SK-N-SH (cell line): Measurements from ENCODE around the gene DFFB. TPM values are rescaled to one million over a fixed set of nuclear protein-coding genes. Genes with fewer than 3 reads are reported as not detected.

ENCODE experiments used
- CTCF ChIA-PET: fragments of 300-600, 350-600 bp; formaldehyde crosslinking; extraction: SDS; loops from one replicate; lab custom pipeline; 2021; lab: Yijun Ruan, JAX
- POLR2A ChIA-PET: fragments of 350-600 bp; sonication (Branson Sonifier 250); formaldehyde crosslinking; extraction: SDS; loops from one replicate; lab custom pipeline; 2020; ENCODE audit warnings: antibody characterized with exemption, inconsistent platforms; lab: Yijun Ruan, JAX
- DNase-seq: peaks from one replicate; pipeline ENCODE4 v3.0.0; 2012
- H2AFZ ChIP-seq: fragments of 200-600 bp; sonication (generic); 2 replicates; pipeline ENCODE4 v1.8.1; 2016; ENCODE audit warnings: antibody characterized with exemption, mild to moderate bottlenecking, low read depth
- H3F3A ChIP-seq: fragments of 200-600 bp; sonication (generic); replicated peaks from 2 replicates; pipeline ENCODE3; 2016; ENCODE audit warnings: antibody characterized with exemption, mild to moderate bottlenecking; ENCODE audit not compliant: insufficient read depth
- H3K27ac ChIP-seq, 2 experiments: fragments of 200-500 bp in 1 of 2; fragments of 200-600 bp in 1 of 2; sonication (Bioruptor generic) in 1 of 2; sonication (generic), shearing (Covaris generic) in 1 of 2; 2 replicates each; pipeline versions ENCODE4 v1.5.1 to v1.6.1; 2014 to 2016; ENCODE audit warnings: low read depth in 2 of 2, inconsistent platforms in 1 of 2, low read length in 1 of 2, mild to moderate bottlenecking in 1 of 2, mixed read lengths in 1 of 2
- H3K27me3 ChIP-seq: fragments of 200-600 bp; sonication (generic), shearing (Covaris generic); 2 replicates; pipeline ENCODE4 v1.6.1; 2016; ENCODE audit warnings: mixed run types; ENCODE audit not compliant: insufficient read depth
- H3K36me3 ChIP-seq, 2 experiments: fragments of 200-500 bp in 1 of 2; fragments of 200-600 bp in 1 of 2; sonication (Bioruptor generic) in 1 of 2; sonication (generic) in 1 of 2; replicated peaks in 1 of 2; 2 replicates each; pipeline versions ENCODE3 to v1.5.1; 2014 to 2016; ENCODE audit warnings: low read length in 1 of 2, mild to moderate bottlenecking in 1 of 2; ENCODE audit not compliant: insufficient read depth in 2 of 2, control insufficient read depth in 1 of 2
- H3K4me1 ChIP-seq, 2 experiments: fragments of 200-500 bp in 1 of 2; fragments of 200-600 bp in 1 of 2; sonication (Bioruptor generic) in 1 of 2; sonication (generic), shearing (Covaris generic) in 1 of 2; 2 replicates each; pipeline versions ENCODE4 v1.5.1 to v1.6.1; 2014 to 2016; ENCODE audit warnings: low read depth in 1 of 2, low read length in 1 of 2, mixed run types in 1 of 2; ENCODE audit not compliant: insufficient read depth in 2 of 2, control insufficient read depth in 1 of 2
- H3K4me2 ChIP-seq: fragments of 200-600 bp; sonication (generic), shearing (Covaris generic); 2 replicates; pipeline ENCODE4 v1.6.1; 2017; ENCODE audit warnings: mixed run types
- H3K4me3 ChIP-seq, 2 experiments: fragments of 200-500 bp in 1 of 2; fragments of 200-600 bp in 1 of 2; sonication (Bioruptor generic) in 1 of 2; sonication (generic), shearing (Covaris generic) in 1 of 2; 2 replicates each; pipeline versions ENCODE4 v1.5.1 to v1.8.1; 2014 to 2016; ENCODE audit warnings: low read depth in 2 of 2, inconsistent platforms in 1 of 2, low read length in 1 of 2, mild to moderate bottlenecking in 1 of 2, mixed read lengths in 1 of 2, moderate library complexity in 1 of 2
- H3K79me2 ChIP-seq: fragments of 200-600 bp; sonication (generic); 2 replicates; pipeline ENCODE4 v1.8.1; 2017; ENCODE audit warnings: mild to moderate bottlenecking; ENCODE audit not compliant: insufficient read depth
- H3K9ac ChIP-seq: fragments of 200-600 bp; sonication (generic); 2 replicates; pipeline ENCODE4 v1.6.1; 2017; ENCODE audit warnings: mixed run types
- H3K9me2 ChIP-seq: fragments of 200-600 bp; sonication (generic); 2 replicates; pipeline ENCODE4 v1.6.1; 2017; ENCODE audit warnings: mixed run types
- H3K9me3 ChIP-seq: fragments of 200-600 bp; sonication (generic); 2 replicates; pipeline ENCODE4 v1.6.1; 2017; ENCODE audit warnings: mixed run types, mild to moderate bottlenecking, moderate library complexity
- H4K20me1 ChIP-seq: fragments of 200-600 bp; sonication (generic); 2 replicates; pipeline ENCODE4 v1.6.1; 2017; ENCODE audit warnings: mild to moderate bottlenecking, mixed run types; ENCODE audit not compliant: insufficient read depth
- CHD2 ChIP-seq: fragments of 150-350 bp; IDR thresholded peaks from 2 replicates; pipeline ENCODE4 v1.6.1; 2018; ENCODE audit warnings: low read length; ENCODE audit not compliant: partially characterized antibody
- EZH2phosphoT487 ChIP-seq: fragments of 200-600 bp; sonication (generic); IDR thresholded peaks from 2 replicates; pipeline ENCODE4 v1.6.1; 2017; ENCODE audit warnings: low read depth, mixed run types, mild to moderate bottlenecking, antibody characterized with exemption, moderate library complexity, borderline replicate concordance
- FOXJ3 ChIP-seq: sonication (generic); formaldehyde crosslinking; IDR thresholded peaks from 2 replicates; pipeline ENCODE4 v1.5.1; 2020; ENCODE audit warnings: mild to moderate bottlenecking, missing genetic modification reagents
- JUND ChIP-seq: IDR thresholded peaks from 2 replicates; pipeline ENCODE4 v1.4.0; 2012
- NRF1 ChIP-seq: IDR thresholded peaks from 2 replicates; pipeline ENCODE4 v1.6.1; 2012; ENCODE audit warnings: low read depth, mild to moderate bottlenecking, low read length
- RAD21 ChIP-seq: IDR thresholded peaks from 2 replicates; pipeline ENCODE4 v1.6.1; 2012; ENCODE audit warnings: mild to moderate bottlenecking, low read length
- RCOR1 ChIP-seq: fragments of 150-350 bp; IDR thresholded peaks from 2 replicates; pipeline ENCODE4 v1.6.1; 2017; ENCODE audit warnings: antibody characterized with exemption, low read length
- RFX5 ChIP-seq: IDR thresholded peaks from 2 replicates; pipeline ENCODE4 v1.6.1; 2012; ENCODE audit warnings: mild to moderate bottlenecking, improper control_type of control experiment, low read length
- RXRA ChIP-seq: IDR thresholded peaks from 2 replicates; pipeline ENCODE4 v1.4.0; 2012; ENCODE audit warnings: low read depth, mild to moderate bottlenecking, borderline replicate concordance
- SIN3A ChIP-seq: IDR thresholded peaks from 2 replicates; pipeline ENCODE4 v1.6.1; 2012; ENCODE audit warnings: low read depth, mild to moderate bottlenecking, low read length, moderate library complexity, borderline replicate concordance
- TAF1 ChIP-seq: IDR thresholded peaks from 2 replicates; pipeline ENCODE4 v1.6.1; 2012; ENCODE audit warnings: low read depth, mild to moderate bottlenecking, low read length, moderate library complexity, borderline replicate concordance
- YY1 ChIP-seq: IDR thresholded peaks from 2 replicates; pipeline ENCODE4 v1.4.0; 2012; ENCODE audit warnings: low read depth, mild to moderate bottlenecking
- WGBS: methylation state at CpG from one replicate; pipeline ENCODE4 v1.1.6; 2017; ENCODE audit warnings: low lambda C conversion rate; 5-methylcytosine and 5-hydroxymethylcytosine counted together
- polyA plus RNA-seq, 3 experiments: library from polyadenylated mRNA; depleted of rRNA; stranded (reverse); fragments of >200 nt; gene quantifications; 2 replicates each; pipeline ENCODE4 v1.2.3, GENCODE V29; 2012
- TF ChIP-seq, protein P1 (sequence below): IDR thresholded peaks from 2 replicates; pipeline ENCODE4 v1.6.1; 2012; ENCODE audit warnings: mild to moderate bottlenecking, low read depth, low read length, moderate library complexity
- TF ChIP-seq, protein P2 (sequence below): IDR thresholded peaks from 2 replicates; pipeline ENCODE4 v1.4.0; 2012; ENCODE audit warnings: low read depth
- TF ChIP-seq, protein P3 (sequence below): fragments of 150-350 bp; IDR thresholded peaks from 2 replicates; pipeline ENCODE4 v1.6.1; 2016; ENCODE audit warnings: mild to moderate bottlenecking, low read depth, low read length
- TF ChIP-seq, protein P4 (sequence below): IDR thresholded peaks from 2 replicates; pipeline ENCODE4 v1.4.0; 2012; ENCODE audit warnings: low read depth, borderline replicate concordance
- TF ChIP-seq, protein P5 (sequence below): IDR thresholded peaks from 2 replicates; pipeline ENCODE4; 2012
- TF ChIP-seq, protein P6 (sequence below): fragments of 150-350 bp; IDR thresholded peaks from 2 replicates; pipeline ENCODE4 v1.6.1; 2017; ENCODE audit warnings: antibody characterized with exemption, low read length, low read depth, borderline replicate concordance

The DFFB gene
- polyA plus RNA-seq, 1 of the 3 experiments (the other 2 are of a cell fraction) = 8.2 TPM

DNA sequence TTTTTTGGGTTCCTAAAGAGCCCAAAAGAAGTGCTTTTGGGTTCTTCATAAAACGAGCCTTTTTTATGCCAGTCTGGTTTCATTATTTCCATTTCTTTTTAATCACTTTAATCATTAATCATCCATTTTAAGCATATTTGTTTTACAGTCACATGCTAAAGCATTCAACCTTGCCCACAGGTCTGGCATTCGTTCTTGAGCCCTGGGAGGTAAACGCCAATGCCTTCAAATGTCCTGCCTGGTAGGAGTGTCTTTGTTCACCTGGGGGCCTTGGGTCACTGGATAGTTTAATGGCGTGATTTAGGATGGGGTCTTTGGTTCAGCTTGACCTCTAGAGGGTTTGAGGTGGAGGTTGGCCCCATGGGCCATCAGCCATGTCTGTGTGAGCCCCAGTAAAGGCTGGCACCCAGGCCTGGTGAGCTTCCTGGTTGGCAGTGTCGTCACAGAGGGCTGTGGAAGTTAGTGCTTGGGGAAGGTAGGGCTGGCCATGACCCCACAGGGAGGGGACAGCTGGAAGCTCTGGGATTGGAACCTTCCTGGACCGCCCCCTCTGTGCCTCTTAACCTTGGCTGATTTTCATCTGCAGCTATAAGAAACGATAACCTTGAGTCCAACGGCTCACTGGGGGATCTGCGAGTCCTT is 22.6 kb downstream of the DFFB start:
- Histone ChIP-seq H3K4me1 (no peaks in the 10 kb centered on the region), H3F3A (no peaks in the 10 kb centered on the region), H3K27me3 (no peaks in the 10 kb centered on the region), H3K9ac (no peak overlapping the region), H3K27ac (no peak overlapping the region), H3K9me3 (no peaks in the 10 kb centered on the region), H3K4me2 (no peak overlapping the region), H3K4me3 (no peak overlapping the region), H3K36me3 (peaks cover 7 to 17% of the 10 kb centered on the region in 2 experiments), H3K9me2 (no peaks in the 10 kb centered on the region), H2AFZ (no peak overlapping the region)
- DNase-seq = no peak
- WGBS = 70% methylated on average over 5 of the region's 9 CpGs
- TF ChIP-seq SIN3A (no peak), YY1 (no peak), RAD21 (no peak), NRF1 (no peak), TAF1 (no peak), RXRA (no peak), RFX5 (no peak), RCOR1 (no peak), EZH2phosphoT487 (no peak), CHD2 (no peak), JUND (no peak), FOXJ3 (no peak)
- TF ChIP-seq, protein P1, sequence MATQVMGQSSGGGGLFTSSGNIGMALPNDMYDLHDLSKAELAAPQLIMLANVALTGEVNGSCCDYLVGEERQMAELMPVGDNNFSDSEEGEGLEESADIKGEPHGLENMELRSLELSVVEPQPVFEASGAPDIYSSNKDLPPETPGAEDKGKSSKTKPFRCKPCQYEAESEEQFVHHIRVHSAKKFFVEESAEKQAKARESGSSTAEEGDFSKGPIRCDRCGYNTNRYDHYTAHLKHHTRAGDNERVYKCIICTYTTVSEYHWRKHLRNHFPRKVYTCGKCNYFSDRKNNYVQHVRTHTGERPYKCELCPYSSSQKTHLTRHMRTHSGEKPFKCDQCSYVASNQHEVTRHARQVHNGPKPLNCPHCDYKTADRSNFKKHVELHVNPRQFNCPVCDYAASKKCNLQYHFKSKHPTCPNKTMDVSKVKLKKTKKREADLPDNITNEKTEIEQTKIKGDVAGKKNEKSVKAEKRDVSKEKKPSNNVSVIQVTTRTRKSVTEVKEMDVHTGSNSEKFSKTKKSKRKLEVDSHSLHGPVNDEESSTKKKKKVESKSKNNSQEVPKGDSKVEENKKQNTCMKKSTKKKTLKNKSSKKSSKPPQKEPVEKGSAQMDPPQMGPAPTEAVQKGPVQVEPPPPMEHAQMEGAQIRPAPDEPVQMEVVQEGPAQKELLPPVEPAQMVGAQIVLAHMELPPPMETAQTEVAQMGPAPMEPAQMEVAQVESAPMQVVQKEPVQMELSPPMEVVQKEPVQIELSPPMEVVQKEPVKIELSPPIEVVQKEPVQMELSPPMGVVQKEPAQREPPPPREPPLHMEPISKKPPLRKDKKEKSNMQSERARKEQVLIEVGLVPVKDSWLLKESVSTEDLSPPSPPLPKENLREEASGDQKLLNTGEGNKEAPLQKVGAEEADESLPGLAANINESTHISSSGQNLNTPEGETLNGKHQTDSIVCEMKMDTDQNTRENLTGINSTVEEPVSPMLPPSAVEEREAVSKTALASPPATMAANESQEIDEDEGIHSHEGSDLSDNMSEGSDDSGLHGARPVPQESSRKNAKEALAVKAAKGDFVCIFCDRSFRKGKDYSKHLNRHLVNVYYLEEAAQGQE = no peak
- TF ChIP-seq, protein P2, sequence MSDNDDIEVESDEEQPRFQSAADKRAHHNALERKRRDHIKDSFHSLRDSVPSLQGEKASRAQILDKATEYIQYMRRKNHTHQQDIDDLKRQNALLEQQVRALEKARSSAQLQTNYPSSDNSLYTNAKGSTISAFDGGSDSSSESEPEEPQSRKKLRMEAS = no peak
- TF ChIP-seq, protein P3, sequence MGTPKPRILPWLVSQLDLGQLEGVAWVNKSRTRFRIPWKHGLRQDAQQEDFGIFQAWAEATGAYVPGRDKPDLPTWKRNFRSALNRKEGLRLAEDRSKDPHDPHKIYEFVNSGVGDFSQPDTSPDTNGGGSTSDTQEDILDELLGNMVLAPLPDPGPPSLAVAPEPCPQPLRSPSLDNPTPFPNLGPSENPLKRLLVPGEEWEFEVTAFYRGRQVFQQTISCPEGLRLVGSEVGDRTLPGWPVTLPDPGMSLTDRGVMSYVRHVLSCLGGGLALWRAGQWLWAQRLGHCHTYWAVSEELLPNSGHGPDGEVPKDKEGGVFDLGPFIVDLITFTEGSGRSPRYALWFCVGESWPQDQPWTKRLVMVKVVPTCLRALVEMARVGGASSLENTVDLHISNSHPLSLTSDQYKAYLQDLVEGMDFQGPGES = no peak
- TF ChIP-seq, protein P4, sequence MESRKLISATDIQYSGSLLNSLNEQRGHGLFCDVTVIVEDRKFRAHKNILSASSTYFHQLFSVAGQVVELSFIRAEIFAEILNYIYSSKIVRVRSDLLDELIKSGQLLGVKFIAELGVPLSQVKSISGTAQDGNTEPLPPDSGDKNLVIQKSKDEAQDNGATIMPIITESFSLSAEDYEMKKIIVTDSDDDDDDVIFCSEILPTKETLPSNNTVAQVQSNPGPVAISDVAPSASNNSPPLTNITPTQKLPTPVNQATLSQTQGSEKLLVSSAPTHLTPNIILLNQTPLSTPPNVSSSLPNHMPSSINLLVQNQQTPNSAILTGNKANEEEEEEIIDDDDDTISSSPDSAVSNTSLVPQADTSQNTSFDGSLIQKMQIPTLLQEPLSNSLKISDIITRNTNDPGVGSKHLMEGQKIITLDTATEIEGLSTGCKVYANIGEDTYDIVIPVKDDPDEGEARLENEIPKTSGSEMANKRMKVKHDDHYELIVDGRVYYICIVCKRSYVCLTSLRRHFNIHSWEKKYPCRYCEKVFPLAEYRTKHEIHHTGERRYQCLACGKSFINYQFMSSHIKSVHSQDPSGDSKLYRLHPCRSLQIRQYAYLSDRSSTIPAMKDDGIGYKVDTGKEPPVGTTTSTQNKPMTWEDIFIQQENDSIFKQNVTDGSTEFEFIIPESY = no peak
- TF ChIP-seq, protein P5, sequence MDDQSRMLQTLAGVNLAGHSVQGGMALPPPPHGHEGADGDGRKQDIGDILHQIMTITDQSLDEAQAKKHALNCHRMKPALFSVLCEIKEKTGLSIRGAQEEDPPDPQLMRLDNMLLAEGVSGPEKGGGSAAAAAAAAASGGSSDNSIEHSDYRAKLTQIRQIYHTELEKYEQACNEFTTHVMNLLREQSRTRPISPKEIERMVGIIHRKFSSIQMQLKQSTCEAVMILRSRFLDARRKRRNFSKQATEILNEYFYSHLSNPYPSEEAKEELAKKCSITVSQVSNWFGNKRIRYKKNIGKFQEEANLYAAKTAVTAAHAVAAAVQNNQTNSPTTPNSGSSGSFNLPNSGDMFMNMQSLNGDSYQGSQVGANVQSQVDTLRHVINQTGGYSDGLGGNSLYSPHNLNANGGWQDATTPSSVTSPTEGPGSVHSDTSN = no peak
- TF ChIP-seq, protein P6, sequence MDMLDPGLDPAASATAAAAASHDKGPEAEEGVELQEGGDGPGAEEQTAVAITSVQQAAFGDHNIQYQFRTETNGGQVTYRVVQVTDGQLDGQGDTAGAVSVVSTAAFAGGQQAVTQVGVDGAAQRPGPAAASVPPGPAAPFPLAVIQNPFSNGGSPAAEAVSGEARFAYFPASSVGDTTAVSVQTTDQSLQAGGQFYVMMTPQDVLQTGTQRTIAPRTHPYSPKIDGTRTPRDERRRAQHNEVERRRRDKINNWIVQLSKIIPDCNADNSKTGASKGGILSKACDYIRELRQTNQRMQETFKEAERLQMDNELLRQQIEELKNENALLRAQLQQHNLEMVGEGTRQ = no peak
- TF ChIP-seq, all 33 proteins: peak for 0
- POLR2A ChIA-PET = no interaction called here
- no peaks in the 10 kb centered on the region for H3K79me2 ChIP-seq
- CTCF ChIA-PET = no interaction called here
- no peaks in the 10 kb centered on the region for H4K20me1 ChIP-seq
